Measurements from ENCODE around the gene BCKDHB.

The BCKDHB gene

DNA sequence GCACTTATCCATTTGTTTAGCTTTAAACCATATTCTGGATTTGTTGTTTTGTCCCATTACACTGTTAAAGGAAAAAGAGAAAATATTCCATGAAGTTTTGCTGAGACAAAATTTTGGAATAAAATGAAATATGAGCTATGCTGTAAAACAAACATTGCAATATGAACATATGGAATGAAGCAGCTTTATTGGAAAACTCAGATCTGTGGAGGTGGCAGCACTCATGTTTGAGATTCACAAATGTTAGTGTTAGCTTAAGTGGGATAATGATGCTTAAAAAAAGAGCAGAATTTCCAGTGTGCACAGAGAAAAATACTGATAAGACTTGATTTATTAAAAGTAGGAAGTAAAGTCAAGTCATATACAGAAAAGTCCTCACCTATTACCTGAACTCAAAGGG is 196.2 kb downstream of the BCKDHB start:
- Histone ChIP-seq H3K9me3 (ENCODE audit: control insufficient read depth in 1 of 2, low read length in 2 of 2) (no peaks in the 10 kb centered on the region), H3K27ac (ENCODE audit: low read depth, low read length) (no peak overlapping the region), H3K9ac (ENCODE audit: low read depth in 1 of 2, low read length in 2 of 2) (no peak overlapping the region), H3K4me1 (ENCODE audit: control insufficient read depth in 1 of 2, insufficient read depth in 2 of 2, low read length in 2 of 2) (no peaks in the 10 kb centered on the region), H3K4me3 (ENCODE audit: low read depth in 1 of 2, low read length in 2 of 2) (no peak overlapping the region), H3K36me3 (ENCODE audit: control insufficient read depth in 1 of 2, insufficient read depth in 2 of 2, low read length in 2 of 2) (no peaks in the 10 kb centered on the region), H3K27me3 (ENCODE audit: control insufficient read depth in 1 of 2, insufficient read depth in 2 of 2, low read length in 2 of 2) (no peaks in the 10 kb centered on the region)

DNA sequence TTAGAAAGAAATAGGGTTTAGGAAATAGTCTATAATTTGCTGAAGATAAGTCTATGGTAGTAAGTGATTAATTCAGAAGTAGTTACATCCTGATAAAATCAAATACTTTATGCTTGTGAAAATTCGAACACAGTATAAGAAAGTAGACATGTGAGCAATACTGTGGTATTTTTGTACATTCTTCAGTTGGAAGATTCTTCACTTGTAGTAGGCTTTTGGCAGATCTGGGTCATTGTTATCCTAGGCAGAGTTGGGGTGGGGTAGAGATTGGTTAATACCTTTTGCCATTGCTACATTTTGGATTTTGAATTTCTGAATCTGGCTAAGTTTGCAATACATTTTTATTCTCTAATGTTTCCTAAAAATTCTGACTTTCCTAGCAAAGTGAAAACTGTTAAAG is 197.5 kb downstream of the BCKDHB start:
- no peaks in the 10 kb centered on the region for H3K9me3 ChIP-seq (ENCODE audit: control insufficient read depth in 1 of 2, low read length in 2 of 2)
- no peak overlapping the region for H3K4me3 ChIP-seq (ENCODE audit: low read depth in 1 of 2, low read length in 2 of 2)
- no peaks in the 10 kb centered on the region for H3K4me1 ChIP-seq (ENCODE audit: control insufficient read depth in 1 of 2, insufficient read depth in 2 of 2, low read length in 2 of 2)
- no peaks in the 10 kb centered on the region for H3K27me3 ChIP-seq (ENCODE audit: control insufficient read depth in 1 of 2, insufficient read depth in 2 of 2, low read length in 2 of 2)
- H3K36me3 ChIP-seq (ENCODE audit: control insufficient read depth in 1 of 2, insufficient read depth in 2 of 2, low read length in 2 of 2) = no peaks in the 10 kb centered on the region
- H3K27ac ChIP-seq (ENCODE audit: low read depth, low read length) = no peak overlapping the region
- H3K9ac ChIP-seq (ENCODE audit: low read depth in 1 of 2, low read length in 2 of 2) = no peak overlapping the region

DNA sequence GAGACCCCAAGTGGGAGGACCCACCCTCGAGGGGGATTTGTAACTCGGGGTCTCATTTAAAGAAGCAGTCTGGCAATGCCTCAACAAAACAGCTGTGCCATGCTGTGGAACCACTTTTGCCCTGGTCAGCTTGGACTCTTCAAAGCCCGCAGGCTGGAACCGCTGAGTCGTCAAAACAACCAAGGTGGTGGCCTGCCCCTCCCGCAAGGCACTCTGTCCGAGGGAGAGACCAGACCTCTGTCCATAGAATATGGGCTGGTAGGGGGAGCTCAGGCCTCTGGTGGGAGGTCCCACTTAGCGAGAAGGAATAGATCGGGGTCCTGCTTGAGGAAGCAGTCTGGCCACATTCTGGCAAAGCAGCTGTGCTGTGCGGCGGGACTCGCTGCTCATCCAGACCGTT is 208.1 kb downstream of the BCKDHB start:
- Histone ChIP-seq H3K4me3 (ENCODE audit: low read depth in 1 of 2, low read length in 2 of 2) (no peak overlapping the region), H3K36me3 (ENCODE audit: control insufficient read depth in 1 of 2, insufficient read depth in 2 of 2, low read length in 2 of 2) (no peaks in the 10 kb centered on the region), H3K27me3 (ENCODE audit: control insufficient read depth in 1 of 2, insufficient read depth in 2 of 2, low read length in 2 of 2) (no peaks in the 10 kb centered on the region), H3K9me3 (ENCODE audit: control insufficient read depth in 1 of 2, low read length in 2 of 2) (no peaks in the 10 kb centered on the region), H3K27ac (ENCODE audit: low read depth, low read length) (no peak overlapping the region), H3K4me1 (ENCODE audit: control insufficient read depth in 1 of 2, insufficient read depth in 2 of 2, low read length in 2 of 2) (no peaks in the 10 kb centered on the region), H3K9ac (ENCODE audit: low read depth in 1 of 2, low read length in 2 of 2) (no peak overlapping the region)

DNA sequence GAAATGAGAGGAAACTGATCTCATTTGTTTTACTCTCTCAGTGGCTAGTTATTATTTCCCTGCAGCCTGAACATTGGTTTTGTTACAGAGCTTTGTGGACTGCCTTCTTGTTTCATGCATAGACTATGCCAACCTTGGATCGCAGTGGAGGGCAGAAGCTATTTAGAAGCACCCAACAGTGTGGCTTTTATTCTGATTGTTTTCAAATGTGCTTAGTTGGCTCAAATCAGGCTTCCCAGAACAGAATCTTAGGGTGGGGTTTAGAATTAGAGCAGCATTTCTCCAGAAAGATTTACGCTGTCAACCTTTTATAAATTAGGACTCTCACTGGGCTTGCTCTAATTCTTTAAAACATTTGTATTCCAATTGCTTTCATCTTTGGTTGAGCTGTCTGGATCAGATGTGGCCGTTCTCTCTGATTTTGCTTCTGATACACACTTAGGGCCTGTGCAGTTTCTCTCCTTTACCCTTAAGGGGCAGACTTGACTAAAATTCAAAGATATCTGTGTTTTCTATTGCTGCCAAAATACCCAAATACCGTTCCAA is 210.3 kb downstream of the BCKDHB start:
- H3K27me3 ChIP-seq (ENCODE audit: control insufficient read depth in 1 of 2, insufficient read depth in 2 of 2, low read length in 2 of 2) = no peaks in the 10 kb centered on the region
- no peaks in the 10 kb centered on the region for H3K4me1 ChIP-seq (ENCODE audit: control insufficient read depth in 1 of 2, insufficient read depth in 2 of 2, low read length in 2 of 2)
- H3K9ac ChIP-seq (ENCODE audit: low read depth in 1 of 2, low read length in 2 of 2) = no peak overlapping the region
- no peak overlapping the region for H3K27ac ChIP-seq (ENCODE audit: low read depth, low read length)
- no peak overlapping the region for H3K4me3 ChIP-seq (ENCODE audit: low read depth in 1 of 2, low read length in 2 of 2)
- H3K9me3 ChIP-seq (ENCODE audit: control insufficient read depth in 1 of 2, low read length in 2 of 2) = no peaks in the 10 kb centered on the region
- H3K36me3 ChIP-seq (ENCODE audit: control insufficient read depth in 1 of 2, insufficient read depth in 2 of 2, low read length in 2 of 2) = no peaks in the 10 kb centered on the region

DNA sequence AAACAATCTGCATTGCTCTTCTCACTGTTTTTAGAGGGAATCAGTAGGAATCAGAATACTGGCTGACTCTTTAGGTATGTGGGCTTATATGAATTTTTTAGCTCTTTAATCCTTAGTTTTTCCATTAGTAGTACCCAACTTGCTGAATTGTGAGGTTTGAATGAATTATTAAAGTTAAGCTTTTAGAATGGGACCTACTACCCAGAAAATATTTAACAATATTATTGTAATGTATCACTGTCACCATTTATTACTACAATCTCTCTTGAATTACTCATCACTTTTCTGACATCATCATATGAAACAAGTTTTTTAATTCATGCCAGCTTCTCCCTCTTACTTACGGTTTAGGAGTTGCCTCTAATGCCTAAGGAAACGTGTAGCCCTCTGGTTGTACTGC is 212.7 kb downstream of the BCKDHB start:
- Histone ChIP-seq H3K27ac (ENCODE audit: low read depth, low read length) (no peak overlapping the region), H3K27me3 (ENCODE audit: control insufficient read depth in 1 of 2, insufficient read depth in 2 of 2, low read length in 2 of 2) (no peaks in the 10 kb centered on the region), H3K4me1 (ENCODE audit: control insufficient read depth in 1 of 2, insufficient read depth in 2 of 2, low read length in 2 of 2) (no peaks in the 10 kb centered on the region), H3K36me3 (ENCODE audit: control insufficient read depth in 1 of 2, insufficient read depth in 2 of 2, low read length in 2 of 2) (no peaks in the 10 kb centered on the region), H3K9me3 (ENCODE audit: control insufficient read depth in 1 of 2, low read length in 2 of 2) (no peaks in the 10 kb centered on the region), H3K4me3 (ENCODE audit: low read depth in 1 of 2, low read length in 2 of 2) (no peak overlapping the region), H3K9ac (ENCODE audit: low read depth in 1 of 2, low read length in 2 of 2) (no peak overlapping the region)

DNA sequence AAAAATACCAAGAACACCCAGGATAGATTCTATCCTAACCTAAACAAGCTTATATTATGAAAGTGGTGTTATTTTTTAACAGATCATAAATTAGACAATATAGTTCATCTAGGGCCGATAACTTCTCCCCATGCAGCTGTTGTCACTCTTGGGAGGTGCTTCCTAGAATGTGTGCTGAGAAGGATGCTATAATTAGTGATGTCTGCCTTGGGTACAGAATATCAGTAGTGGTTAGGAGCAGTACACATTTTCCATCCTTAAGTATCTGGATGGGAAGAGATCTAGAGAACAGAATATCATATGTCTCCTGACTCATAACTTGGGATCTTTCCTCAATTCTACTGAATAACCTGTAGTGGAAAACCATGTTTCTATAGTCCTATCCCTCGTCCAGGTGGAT is 214.5 kb downstream of the BCKDHB start:
- no peaks in the 10 kb centered on the region for H3K27me3 ChIP-seq (ENCODE audit: control insufficient read depth in 1 of 2, insufficient read depth in 2 of 2, low read length in 2 of 2)
- H3K36me3 ChIP-seq (ENCODE audit: control insufficient read depth in 1 of 2, insufficient read depth in 2 of 2, low read length in 2 of 2) = no peaks in the 10 kb centered on the region
- H3K4me3 ChIP-seq (ENCODE audit: low read depth in 1 of 2, low read length in 2 of 2) = no peak overlapping the region
- no peak overlapping the region for H3K9ac ChIP-seq (ENCODE audit: low read depth in 1 of 2, low read length in 2 of 2)
- H3K4me1 ChIP-seq (ENCODE audit: control insufficient read depth in 1 of 2, insufficient read depth in 2 of 2, low read length in 2 of 2) = no peaks in the 10 kb centered on the region
- H3K27ac ChIP-seq (ENCODE audit: low read depth, low read length) = no peak overlapping the region
- H3K9me3 ChIP-seq (ENCODE audit: control insufficient read depth in 1 of 2, low read length in 2 of 2) = no peaks in the 10 kb centered on the region

DNA sequence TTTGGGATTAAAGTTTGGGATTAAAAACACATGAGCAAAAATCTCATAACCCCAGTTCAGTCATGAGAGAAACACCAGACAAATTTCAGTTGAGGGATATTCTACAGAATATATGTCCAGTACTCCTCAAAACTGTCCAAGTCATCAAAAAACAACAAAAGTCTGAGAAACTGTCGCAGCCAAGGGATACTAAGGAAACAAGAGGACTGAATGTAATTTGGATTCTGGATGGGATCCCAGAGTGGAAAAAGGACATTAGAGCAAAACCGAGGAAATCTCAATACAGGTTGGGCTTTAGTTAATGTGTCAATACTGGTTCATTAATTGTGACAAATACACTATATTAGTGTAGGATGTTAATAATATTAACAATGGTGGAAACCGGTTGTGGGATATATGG is 219.3 kb downstream of the BCKDHB start:
- Histone ChIP-seq H3K9me3 (ENCODE audit: control insufficient read depth in 1 of 2, low read length in 2 of 2) (no peaks in the 10 kb centered on the region), H3K4me1 (ENCODE audit: control insufficient read depth in 1 of 2, insufficient read depth in 2 of 2, low read length in 2 of 2) (no peaks in the 10 kb centered on the region), H3K27me3 (ENCODE audit: control insufficient read depth in 1 of 2, insufficient read depth in 2 of 2, low read length in 2 of 2) (no peaks in the 10 kb centered on the region), H3K36me3 (ENCODE audit: control insufficient read depth in 1 of 2, insufficient read depth in 2 of 2, low read length in 2 of 2) (no peaks in the 10 kb centered on the region), H3K27ac (ENCODE audit: low read depth, low read length) (no peak overlapping the region), H3K4me3 (ENCODE audit: low read depth in 1 of 2, low read length in 2 of 2) (no peak overlapping the region), H3K9ac (ENCODE audit: low read depth in 1 of 2, low read length in 2 of 2) (no peak overlapping the region)

DNA sequence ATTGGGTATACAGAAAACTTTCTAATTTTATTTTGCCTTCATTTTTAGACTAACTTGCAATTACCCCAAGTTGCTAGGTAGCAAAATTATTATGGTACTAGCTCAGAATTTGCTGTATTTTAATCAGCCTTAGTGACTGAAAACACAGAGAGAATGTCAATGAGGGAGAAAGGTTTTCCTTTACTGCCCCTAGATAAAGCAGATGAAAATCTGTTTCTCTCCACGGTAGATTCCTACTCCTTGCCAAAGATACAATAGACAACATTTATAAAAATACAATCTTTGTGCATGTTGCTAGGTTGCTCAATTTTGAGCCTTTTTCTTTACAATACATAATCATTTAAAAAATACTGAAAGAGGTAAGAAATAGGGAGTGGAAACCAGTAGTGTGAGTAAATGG is 222.2 kb downstream of the BCKDHB start:
- no peaks in the 10 kb centered on the region for H3K27me3 ChIP-seq (ENCODE audit: control insufficient read depth in 1 of 2, insufficient read depth in 2 of 2, low read length in 2 of 2)
- no peaks in the 10 kb centered on the region for H3K36me3 ChIP-seq (ENCODE audit: control insufficient read depth in 1 of 2, insufficient read depth in 2 of 2, low read length in 2 of 2)
- no peaks in the 10 kb centered on the region for H3K4me1 ChIP-seq (ENCODE audit: control insufficient read depth in 1 of 2, insufficient read depth in 2 of 2, low read length in 2 of 2)
- H3K4me3 ChIP-seq (ENCODE audit: low read depth in 1 of 2, low read length in 2 of 2) = no peak overlapping the region
- H3K9ac ChIP-seq (ENCODE audit: low read depth in 1 of 2, low read length in 2 of 2) = no peak overlapping the region
- no peak overlapping the region for H3K27ac ChIP-seq (ENCODE audit: low read depth, low read length)
- H3K9me3 ChIP-seq (ENCODE audit: control insufficient read depth in 1 of 2, low read length in 2 of 2) = no peaks in the 10 kb centered on the region

DNA sequence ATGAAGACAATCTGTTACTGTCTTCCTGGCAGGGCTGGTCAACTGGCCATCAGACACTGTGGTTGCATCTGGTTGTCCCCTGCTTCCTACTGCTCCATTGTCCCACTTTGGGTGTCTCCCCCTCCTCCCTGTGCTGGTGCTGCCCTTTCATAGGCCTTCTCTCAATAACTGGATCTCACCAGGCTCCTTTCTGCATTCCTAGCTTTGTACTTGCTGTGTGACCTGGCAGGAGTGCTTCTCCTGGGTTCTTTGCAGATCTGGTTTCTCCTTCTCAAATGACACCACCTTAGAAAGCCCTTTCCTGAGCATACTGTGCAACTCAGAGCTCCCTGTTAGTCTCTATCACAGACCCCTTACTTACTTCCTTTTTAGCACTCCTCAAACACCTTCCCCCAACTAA is 223.0 kb downstream of the BCKDHB start:
- Histone ChIP-seq H3K27me3 (ENCODE audit: control insufficient read depth in 1 of 2, insufficient read depth in 2 of 2, low read length in 2 of 2) (no peaks in the 10 kb centered on the region), H3K4me3 (ENCODE audit: low read depth in 1 of 2, low read length in 2 of 2) (no peak overlapping the region), H3K4me1 (ENCODE audit: control insufficient read depth in 1 of 2, insufficient read depth in 2 of 2, low read length in 2 of 2) (no peaks in the 10 kb centered on the region), H3K9me3 (ENCODE audit: control insufficient read depth in 1 of 2, low read length in 2 of 2) (no peaks in the 10 kb centered on the region), H3K9ac (ENCODE audit: low read depth in 1 of 2, low read length in 2 of 2) (no peak overlapping the region), H3K27ac (ENCODE audit: low read depth, low read length) (no peak overlapping the region), H3K36me3 (ENCODE audit: control insufficient read depth in 1 of 2, insufficient read depth in 2 of 2, low read length in 2 of 2) (no peaks in the 10 kb centered on the region)

DNA sequence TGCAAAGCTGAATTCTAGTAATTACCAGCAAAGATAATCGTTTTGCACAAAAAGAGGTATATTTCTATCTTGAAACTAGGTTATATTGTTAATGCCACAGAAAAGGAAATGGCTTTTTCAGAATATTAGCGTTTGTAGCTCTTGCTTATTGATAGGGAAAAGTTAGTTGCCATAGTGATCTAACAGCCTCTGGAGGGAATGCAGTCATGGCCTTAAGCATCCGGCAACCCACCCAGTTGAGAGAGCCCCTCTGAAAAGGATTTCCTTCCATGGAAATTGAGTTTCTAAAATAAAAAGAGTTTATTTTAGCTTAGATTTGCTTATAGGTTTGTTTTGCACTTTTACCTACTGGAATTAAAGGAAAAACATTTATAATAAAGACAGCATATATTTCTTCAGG is 224.5 kb downstream of the BCKDHB start:
- Histone ChIP-seq H3K4me3 (ENCODE audit: low read depth in 1 of 2, low read length in 2 of 2) (no peak overlapping the region), H3K27ac (ENCODE audit: low read depth, low read length) (no peak overlapping the region), H3K9me3 (ENCODE audit: control insufficient read depth in 1 of 2, low read length in 2 of 2) (no peaks in the 10 kb centered on the region), H3K27me3 (ENCODE audit: control insufficient read depth in 1 of 2, insufficient read depth in 2 of 2, low read length in 2 of 2) (no peaks in the 10 kb centered on the region), H3K4me1 (ENCODE audit: control insufficient read depth in 1 of 2, insufficient read depth in 2 of 2, low read length in 2 of 2) (no peaks in the 10 kb centered on the region), H3K36me3 (ENCODE audit: control insufficient read depth in 1 of 2, insufficient read depth in 2 of 2, low read length in 2 of 2) (no peaks in the 10 kb centered on the region), H3K9ac (ENCODE audit: low read depth in 1 of 2, low read length in 2 of 2) (no peak overlapping the region)

DNA sequence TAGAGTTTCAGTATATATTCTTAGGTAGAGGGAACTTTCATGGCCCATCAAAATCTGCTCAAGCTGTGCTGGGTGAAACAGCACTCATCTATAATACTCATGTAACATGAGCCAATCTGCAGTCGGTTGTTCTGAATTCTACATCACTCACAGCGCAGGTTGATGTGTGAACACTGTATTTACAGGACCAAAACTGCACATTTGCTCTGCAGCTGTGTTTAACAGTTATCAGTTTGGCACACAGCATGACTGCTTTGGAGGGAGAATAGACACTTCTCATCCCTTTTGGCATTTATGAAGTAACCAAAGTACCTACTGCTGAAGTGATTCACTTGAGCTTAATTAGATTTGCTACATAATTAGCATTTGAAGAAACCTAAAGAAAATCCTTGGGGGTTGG is 225.1 kb downstream of the BCKDHB start:
- no peaks in the 10 kb centered on the region for H3K4me1 ChIP-seq (ENCODE audit: control insufficient read depth in 1 of 2, insufficient read depth in 2 of 2, low read length in 2 of 2)
- H3K9me3 ChIP-seq (ENCODE audit: control insufficient read depth in 1 of 2, low read length in 2 of 2) = no peaks in the 10 kb centered on the region
- no peak overlapping the region for H3K4me3 ChIP-seq (ENCODE audit: low read depth in 1 of 2, low read length in 2 of 2)
- no peak overlapping the region for H3K9ac ChIP-seq (ENCODE audit: low read depth in 1 of 2, low read length in 2 of 2)
- H3K27me3 ChIP-seq (ENCODE audit: control insufficient read depth in 1 of 2, insufficient read depth in 2 of 2, low read length in 2 of 2) = no peaks in the 10 kb centered on the region
- no peak overlapping the region for H3K27ac ChIP-seq (ENCODE audit: low read depth, low read length)
- H3K36me3 ChIP-seq (ENCODE audit: control insufficient read depth in 1 of 2, insufficient read depth in 2 of 2, low read length in 2 of 2) = no peaks in the 10 kb centered on the region
